GM23338 (cell line): Measurements from ENCODE around the gene LRP1B.
A peak's percentile ranks its signal among the peaks of the same experiment; 100 is the strongest.

Experiments used
- CREB1 ChIP-seq: fragments of 250-450 bp; sonication (Bioruptor Pico); IDR thresholded peaks from 2 replicates; pipeline ENCODE4 v1.5.0; 2020; ENCODE audit warnings: low read depth, mild to moderate bottlenecking, moderate library complexity
- EZH2 ChIP-seq: fragments of 200-600 bp; sonication (generic); IDR thresholded peaks from one replicate; pipeline ENCODE4 v1.8.0; 2017; ENCODE audit warnings: antibody characterized with exemption, mild to moderate bottlenecking, low read depth; ENCODE audit not compliant: unreplicated experiment
- EZH2phosphoT487 ChIP-seq: fragments of 200-600 bp; sonication (generic); IDR thresholded peaks from one replicate; pipeline ENCODE4 v1.8.1; 2018; ENCODE audit warnings: antibody characterized with exemption; ENCODE audit not compliant: unreplicated experiment
- NANOG ChIP-seq: IDR thresholded peaks from 2 replicates; pipeline ENCODE4 v1.6.1; 2016; ENCODE audit warnings: antibody characterized with exemption, borderline replicate concordance
- POLR2AphosphoS5 ChIP-seq: IDR thresholded peaks from 2 replicates; pipeline ENCODE4 v1.6.1; 2016; ENCODE audit warnings: antibody characterized with exemption, low read depth
- ZNF114 ChIP-seq: fragments of 250-450 bp; sonication (Bioruptor Pico); IDR thresholded peaks from 2 replicates; pipeline ENCODE4 v1.5.0; 2020; ENCODE audit warnings: mild to moderate bottlenecking, moderate library complexity
- TF ChIP-seq, protein P1 (sequence below), 2 experiments: fragments of 200-600 bp in 1 of 2; sonication (generic) in 1 of 2; conservative IDR thresholded peaks; 2 replicates each; pipeline versions ENCODE4 v1.5.1 to v1.6.1; 2016 to 2017; ENCODE audit warnings: antibody characterized with exemption in 2 of 2, low read depth in 2 of 2, mild to moderate bottlenecking in 2 of 2, moderate library complexity in 1 of 2
- TF ChIP-seq, protein P2 (sequence below): IDR thresholded peaks from 2 replicates; pipeline ENCODE4 v1.6.1; 2016; ENCODE audit warnings: antibody characterized with exemption
- TF ChIP-seq, protein P3 (sequence below): IDR thresholded peaks from one replicate; pipeline ENCODE4 v1.6.1; 2018; ENCODE audit warnings: antibody characterized with exemption; ENCODE audit not compliant: unreplicated experiment
- TF ChIP-seq, protein P4 (sequence below): fragments of 250-450 bp; sonication (Bioruptor Pico); IDR thresholded peaks from 2 replicates; pipeline ENCODE4 v1.5.0; 2020; ENCODE audit warnings: mild to moderate bottlenecking, moderate library complexity

DNA sequence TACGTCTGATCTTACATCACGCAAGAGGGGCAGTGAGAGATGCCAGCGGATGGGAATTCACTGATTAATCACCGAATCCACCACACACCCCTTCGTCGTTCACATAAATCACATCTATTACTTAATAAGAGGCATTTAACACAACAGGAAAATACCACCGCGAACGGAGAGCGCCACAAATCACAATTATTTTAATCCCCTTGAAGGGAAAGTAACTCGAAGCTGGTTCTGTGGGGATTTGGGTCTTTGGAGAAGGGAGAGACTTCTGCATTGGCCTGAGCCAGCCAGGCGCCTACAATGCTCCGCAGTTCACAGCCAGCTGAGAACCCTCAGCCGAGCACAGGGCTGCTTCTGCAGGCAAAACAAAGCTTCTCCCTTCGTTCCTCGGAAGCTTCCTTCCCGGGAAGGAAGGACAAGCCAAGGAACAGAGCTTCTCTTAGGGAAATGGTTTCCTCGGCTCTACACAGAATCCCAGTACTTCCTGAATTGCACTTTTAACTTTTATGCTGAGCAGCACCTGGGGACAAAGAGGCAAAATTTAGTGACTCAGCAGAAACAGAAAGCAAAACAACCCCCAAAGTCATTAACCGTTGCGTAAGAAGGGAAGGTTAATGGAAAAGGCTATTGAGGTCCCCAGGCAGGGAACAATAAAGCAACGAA lies at the start of gene LRP1B:
- TF ChIP-seq, protein P1, sequence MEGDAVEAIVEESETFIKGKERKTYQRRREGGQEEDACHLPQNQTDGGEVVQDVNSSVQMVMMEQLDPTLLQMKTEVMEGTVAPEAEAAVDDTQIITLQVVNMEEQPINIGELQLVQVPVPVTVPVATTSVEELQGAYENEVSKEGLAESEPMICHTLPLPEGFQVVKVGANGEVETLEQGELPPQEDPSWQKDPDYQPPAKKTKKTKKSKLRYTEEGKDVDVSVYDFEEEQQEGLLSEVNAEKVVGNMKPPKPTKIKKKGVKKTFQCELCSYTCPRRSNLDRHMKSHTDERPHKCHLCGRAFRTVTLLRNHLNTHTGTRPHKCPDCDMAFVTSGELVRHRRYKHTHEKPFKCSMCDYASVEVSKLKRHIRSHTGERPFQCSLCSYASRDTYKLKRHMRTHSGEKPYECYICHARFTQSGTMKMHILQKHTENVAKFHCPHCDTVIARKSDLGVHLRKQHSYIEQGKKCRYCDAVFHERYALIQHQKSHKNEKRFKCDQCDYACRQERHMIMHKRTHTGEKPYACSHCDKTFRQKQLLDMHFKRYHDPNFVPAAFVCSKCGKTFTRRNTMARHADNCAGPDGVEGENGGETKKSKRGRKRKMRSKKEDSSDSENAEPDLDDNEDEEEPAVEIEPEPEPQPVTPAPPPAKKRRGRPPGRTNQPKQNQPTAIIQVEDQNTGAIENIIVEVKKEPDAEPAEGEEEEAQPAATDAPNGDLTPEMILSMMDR (conservative IDR thresholded peaks at IDR 0.05; ENCODE audit: low read depth in 2 of 2), result no peak
- TF ChIP-seq POLR2AphosphoS5 (no peak), EZH2 (no peak), CREB1 (CRISPR knock-in tag) (no peak), EZH2phosphoT487 (no peak), NANOG (0 out of 2 replicates have a peak, but pooled peaks have one; percentile 2), ZNF114 (CRISPR knock-in tag) (no peak)
- TF ChIP-seq, protein P2, sequence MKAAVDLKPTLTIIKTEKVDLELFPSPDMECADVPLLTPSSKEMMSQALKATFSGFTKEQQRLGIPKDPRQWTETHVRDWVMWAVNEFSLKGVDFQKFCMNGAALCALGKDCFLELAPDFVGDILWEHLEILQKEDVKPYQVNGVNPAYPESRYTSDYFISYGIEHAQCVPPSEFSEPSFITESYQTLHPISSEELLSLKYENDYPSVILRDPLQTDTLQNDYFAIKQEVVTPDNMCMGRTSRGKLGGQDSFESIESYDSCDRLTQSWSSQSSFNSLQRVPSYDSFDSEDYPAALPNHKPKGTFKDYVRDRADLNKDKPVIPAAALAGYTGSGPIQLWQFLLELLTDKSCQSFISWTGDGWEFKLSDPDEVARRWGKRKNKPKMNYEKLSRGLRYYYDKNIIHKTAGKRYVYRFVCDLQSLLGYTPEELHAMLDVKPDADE, result 0 out of 2 replicates have a peak, but pooled peaks have one; percentile 15
- TF ChIP-seq, protein P3, sequence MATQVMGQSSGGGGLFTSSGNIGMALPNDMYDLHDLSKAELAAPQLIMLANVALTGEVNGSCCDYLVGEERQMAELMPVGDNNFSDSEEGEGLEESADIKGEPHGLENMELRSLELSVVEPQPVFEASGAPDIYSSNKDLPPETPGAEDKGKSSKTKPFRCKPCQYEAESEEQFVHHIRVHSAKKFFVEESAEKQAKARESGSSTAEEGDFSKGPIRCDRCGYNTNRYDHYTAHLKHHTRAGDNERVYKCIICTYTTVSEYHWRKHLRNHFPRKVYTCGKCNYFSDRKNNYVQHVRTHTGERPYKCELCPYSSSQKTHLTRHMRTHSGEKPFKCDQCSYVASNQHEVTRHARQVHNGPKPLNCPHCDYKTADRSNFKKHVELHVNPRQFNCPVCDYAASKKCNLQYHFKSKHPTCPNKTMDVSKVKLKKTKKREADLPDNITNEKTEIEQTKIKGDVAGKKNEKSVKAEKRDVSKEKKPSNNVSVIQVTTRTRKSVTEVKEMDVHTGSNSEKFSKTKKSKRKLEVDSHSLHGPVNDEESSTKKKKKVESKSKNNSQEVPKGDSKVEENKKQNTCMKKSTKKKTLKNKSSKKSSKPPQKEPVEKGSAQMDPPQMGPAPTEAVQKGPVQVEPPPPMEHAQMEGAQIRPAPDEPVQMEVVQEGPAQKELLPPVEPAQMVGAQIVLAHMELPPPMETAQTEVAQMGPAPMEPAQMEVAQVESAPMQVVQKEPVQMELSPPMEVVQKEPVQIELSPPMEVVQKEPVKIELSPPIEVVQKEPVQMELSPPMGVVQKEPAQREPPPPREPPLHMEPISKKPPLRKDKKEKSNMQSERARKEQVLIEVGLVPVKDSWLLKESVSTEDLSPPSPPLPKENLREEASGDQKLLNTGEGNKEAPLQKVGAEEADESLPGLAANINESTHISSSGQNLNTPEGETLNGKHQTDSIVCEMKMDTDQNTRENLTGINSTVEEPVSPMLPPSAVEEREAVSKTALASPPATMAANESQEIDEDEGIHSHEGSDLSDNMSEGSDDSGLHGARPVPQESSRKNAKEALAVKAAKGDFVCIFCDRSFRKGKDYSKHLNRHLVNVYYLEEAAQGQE, result no peak
- TF ChIP-seq, protein P4, sequence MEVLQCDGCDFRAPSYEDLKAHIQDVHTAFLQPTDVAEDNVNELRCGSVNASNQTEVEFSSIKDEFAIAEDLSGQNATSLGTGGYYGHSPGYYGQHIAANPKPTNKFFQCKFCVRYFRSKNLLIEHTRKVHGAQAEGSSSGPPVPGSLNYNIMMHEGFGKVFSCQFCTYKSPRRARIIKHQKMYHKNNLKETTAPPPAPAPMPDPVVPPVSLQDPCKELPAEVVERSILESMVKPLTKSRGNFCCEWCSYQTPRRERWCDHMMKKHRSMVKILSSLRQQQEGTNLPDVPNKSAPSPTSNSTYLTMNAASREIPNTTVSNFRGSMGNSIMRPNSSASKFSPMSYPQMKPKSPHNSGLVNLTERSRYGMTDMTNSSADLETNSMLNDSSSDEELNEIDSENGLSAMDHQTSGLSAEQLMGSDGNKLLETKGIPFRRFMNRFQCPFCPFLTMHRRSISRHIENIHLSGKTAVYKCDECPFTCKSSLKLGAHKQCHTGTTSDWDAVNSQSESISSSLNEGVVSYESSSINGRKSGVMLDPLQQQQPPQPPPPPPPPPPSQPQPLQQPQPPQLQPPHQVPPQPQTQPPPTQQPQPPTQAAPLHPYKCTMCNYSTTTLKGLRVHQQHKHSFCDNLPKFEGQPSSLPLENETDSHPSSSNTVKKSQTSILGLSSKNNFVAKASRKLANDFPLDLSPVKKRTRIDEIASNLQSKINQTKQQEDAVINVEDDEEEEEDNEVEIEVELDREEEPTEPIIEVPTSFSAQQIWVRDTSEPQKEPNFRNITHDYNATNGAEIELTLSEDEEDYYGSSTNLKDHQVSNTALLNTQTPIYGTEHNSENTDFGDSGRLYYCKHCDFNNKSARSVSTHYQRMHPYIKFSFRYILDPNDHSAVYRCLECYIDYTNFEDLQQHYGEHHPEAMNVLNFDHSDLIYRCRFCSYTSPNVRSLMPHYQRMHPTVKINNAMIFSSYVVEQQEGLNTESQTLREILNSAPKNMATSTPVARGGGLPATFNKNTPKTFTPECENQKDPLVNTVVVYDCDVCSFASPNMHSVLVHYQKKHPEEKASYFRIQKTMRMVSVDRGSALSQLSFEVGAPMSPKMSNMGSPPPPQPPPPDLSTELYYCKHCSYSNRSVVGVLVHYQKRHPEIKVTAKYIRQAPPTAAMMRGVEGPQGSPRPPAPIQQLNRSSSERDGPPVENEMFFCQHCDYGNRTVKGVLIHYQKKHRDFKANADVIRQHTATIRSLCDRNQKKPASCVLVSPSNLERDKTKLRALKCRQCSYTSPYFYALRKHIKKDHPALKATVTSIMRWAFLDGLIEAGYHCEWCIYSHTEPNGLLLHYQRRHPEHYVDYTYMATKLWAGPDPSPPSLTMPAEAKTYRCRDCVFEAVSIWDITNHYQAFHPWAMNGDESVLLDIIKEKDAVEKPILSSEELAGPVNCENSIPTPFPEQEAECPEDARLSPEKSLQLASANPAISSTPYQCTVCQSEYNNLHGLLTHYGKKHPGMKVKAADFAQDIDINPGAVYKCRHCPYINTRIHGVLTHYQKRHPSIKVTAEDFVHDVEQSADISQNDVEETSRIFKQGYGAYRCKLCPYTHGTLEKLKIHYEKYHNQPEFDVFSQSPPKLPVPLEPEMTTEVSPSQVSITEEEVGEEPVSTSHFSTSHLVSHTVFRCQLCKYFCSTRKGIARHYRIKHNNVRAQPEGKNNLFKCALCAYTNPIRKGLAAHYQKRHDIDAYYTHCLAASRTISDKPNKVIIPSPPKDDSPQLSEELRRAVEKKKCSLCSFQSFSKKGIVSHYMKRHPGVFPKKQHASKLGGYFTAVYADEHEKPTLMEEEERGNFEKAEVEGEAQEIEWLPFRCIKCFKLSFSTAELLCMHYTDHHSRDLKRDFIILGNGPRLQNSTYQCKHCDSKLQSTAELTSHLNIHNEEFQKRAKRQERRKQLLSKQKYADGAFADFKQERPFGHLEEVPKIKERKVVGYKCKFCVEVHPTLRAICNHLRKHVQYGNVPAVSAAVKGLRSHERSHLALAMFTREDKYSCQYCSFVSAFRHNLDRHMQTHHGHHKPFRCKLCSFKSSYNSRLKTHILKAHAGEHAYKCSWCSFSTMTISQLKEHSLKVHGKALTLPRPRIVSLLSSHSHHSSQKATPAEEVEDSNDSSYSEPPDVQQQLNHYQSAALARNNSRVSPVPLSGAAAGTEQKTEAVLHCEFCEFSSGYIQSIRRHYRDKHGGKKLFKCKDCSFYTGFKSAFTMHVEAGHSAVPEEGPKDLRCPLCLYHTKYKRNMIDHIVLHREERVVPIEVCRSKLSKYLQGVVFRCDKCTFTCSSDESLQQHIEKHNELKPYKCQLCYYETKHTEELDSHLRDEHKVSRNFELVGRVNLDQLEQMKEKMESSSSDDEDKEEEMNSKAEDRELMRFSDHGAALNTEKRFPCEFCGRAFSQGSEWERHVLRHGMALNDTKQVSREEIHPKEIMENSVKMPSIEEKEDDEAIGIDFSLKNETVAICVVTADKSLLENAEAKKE (CRISPR knock-in tag), result no peak
